GM23248 (cell line): Measurements from ENCODE around the gene TSPAN4. TPM values are rescaled to one million over a fixed set of nuclear protein-coding genes. Genes with fewer than 3 reads are reported as not detected.

Experiments used
- DNase-seq: peaks from one replicate; pipeline ENCODE4 v3.0.0-alpha.2; 2015
- H2AFZ ChIP-seq: fragments of 200-600 bp; sonication (generic); 2 replicates; pipeline ENCODE4 v1.6.1; 2016; ENCODE audit warnings: antibody characterized with exemption
- H3F3A ChIP-seq: fragments of 200-600 bp; sonication (generic); 2 replicates; pipeline ENCODE4 v1.6.1; 2016; ENCODE audit warnings: mild to moderate bottlenecking, antibody characterized with exemption, mixed run types; ENCODE audit not compliant: insufficient read depth
- H3K27ac ChIP-seq: fragments of 200-600 bp; sonication (generic); 2 replicates; pipeline ENCODE4 v1.5.1; 2016; ENCODE audit warnings: mild to moderate bottlenecking
- H3K27me3 ChIP-seq: fragments of 200-600 bp; sonication (generic); replicated peaks from 2 replicates; pipeline ENCODE4 v1.6.1; 2016; ENCODE audit warnings: mild to moderate bottlenecking; ENCODE audit not compliant: insufficient read depth
- H3K36me3 ChIP-seq: fragments of 200-600 bp; sonication (generic); 2 replicates; pipeline ENCODE4 v1.6.1; 2016; ENCODE audit warnings: low read depth, mild to moderate bottlenecking
- H3K4me1 ChIP-seq: fragments of 200-600 bp; sonication (generic); 2 replicates; pipeline ENCODE4 v1.6.1; 2016; ENCODE audit warnings: mild to moderate bottlenecking; ENCODE audit not compliant: insufficient read depth
- H3K4me2 ChIP-seq: fragments of 200-600 bp; sonication (generic); one replicate; pipeline ENCODE4 v1.6.1; 2016; ENCODE audit warnings: mild to moderate bottlenecking; ENCODE audit not compliant: unreplicated experiment
- H3K4me3 ChIP-seq: fragments of 200-600 bp; sonication (generic); 2 replicates; pipeline ENCODE4 v1.5.1; 2016; ENCODE audit warnings: mild to moderate bottlenecking
- H3K79me2 ChIP-seq: fragments of 200-600 bp; sonication (generic); 2 replicates; pipeline ENCODE4 v1.6.1; 2016; ENCODE audit warnings: mild to moderate bottlenecking; ENCODE audit not compliant: insufficient read depth
- H3K9ac ChIP-seq: fragments of 200-600 bp; sonication (generic); 2 replicates; pipeline ENCODE4 v1.6.1; 2016; ENCODE audit warnings: mild to moderate bottlenecking
- H3K9me2 ChIP-seq: fragments of 200-600 bp; sonication (generic); 2 replicates; pipeline ENCODE4 v1.6.1; 2016; ENCODE audit warnings: mixed run types, mild to moderate bottlenecking, moderate library complexity; ENCODE audit not compliant: insufficient read depth
- H3K9me3 ChIP-seq: fragments of 200-600 bp; sonication (generic); one replicate; pipeline ENCODE4 v1.6.1; 2017; ENCODE audit warnings: low read depth
- H4K20me1 ChIP-seq: fragments of 200-600 bp; sonication (generic); 2 replicates; pipeline ENCODE4 v1.6.0; 2016; ENCODE audit not compliant: insufficient read depth
- EZH2 ChIP-seq: fragments of 200-600 bp; sonication (generic); IDR thresholded peaks from 2 replicates; pipeline ENCODE4 v1.6.1; 2018; ENCODE audit warnings: antibody characterized with exemption, mild to moderate bottlenecking; ENCODE audit not compliant: insufficient read depth, poor library complexity, severe bottlenecking
- EZH2phosphoT487 ChIP-seq: fragments of 200-600 bp; sonication (generic); IDR thresholded peaks from 2 replicates; pipeline ENCODE4 v1.6.1; 2018; ENCODE audit warnings: antibody characterized with exemption, moderate library complexity, mild to moderate bottlenecking, low read depth; ENCODE audit not compliant: insufficient read depth
- WGBS, 2 experiments: methylation state at CpG; one replicate each; pipeline ENCODE4 v1.1.6; 2015 to 2017; ENCODE audit warnings: low lambda C conversion rate in 2 of 2, low coverage in 1 of 2; ENCODE audit errors: missing lambda C conversion rate in 2 of 2; 5-methylcytosine and 5-hydroxymethylcytosine counted together
- in situ Hi-C: fragments of 300-500 bp; cut with MboI; formaldehyde crosslinking; loops from 2 replicates; pipeline ENCODE4 v1.15.0; 2020
- polyA plus RNA-seq: library from polyadenylated mRNA; unstranded; fragments of >200 nt; fragmentation: Nextera tagmentation; extraction: Ambion mirVana; gene quantifications from 2 replicates; pipeline ENCODE4 v1.2.1, GENCODE V29; 2016
- total RNA-seq: library from RNA; depleted of rRNA; stranded (reverse); fragments of >200 nt; shearing (Covaris generic); gene quantifications from 2 replicates; pipeline ENCODE4 v1.2.3, GENCODE V29; 2014

TSPAN4 gene
- total and polyA plus RNA-seq, 2 experiments from 2014 or later: 343 to 393 TPM

DNA sequence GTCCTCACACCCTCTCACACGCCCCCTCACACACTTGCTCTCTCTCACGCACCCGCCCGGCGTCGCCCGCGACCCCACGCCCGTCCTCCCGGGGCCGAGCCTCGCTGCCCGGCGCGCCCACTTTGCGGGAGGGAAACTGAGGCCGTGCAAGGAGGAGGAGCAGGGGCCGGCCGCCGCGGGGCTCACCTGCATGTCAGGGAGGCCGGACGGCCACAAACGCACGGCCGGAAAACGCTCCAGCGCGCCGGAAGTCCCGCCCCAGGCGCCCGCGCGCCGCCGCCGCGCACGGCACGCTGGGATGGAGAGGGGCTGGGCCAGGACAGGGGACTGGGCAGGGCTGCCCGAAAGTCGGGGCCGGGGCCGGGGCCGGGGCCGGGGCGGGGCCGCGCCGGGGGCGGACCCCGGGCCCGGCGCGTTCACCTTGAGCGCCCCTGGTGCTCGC is 68.0 kb downstream of the TSPAN4 start, which contains the start of gene CHID1:
Gene CHID1, minus strand, starts transcription at position 222 of the 442 bp plus-strand sequence. CDS start 5,994 bp downstream, outside the sequence.
- H3K27me3 ChIP-seq: no peaks in the 10 kb centered on the region
- H3K9me3 ChIP-seq: no peaks in the 10 kb centered on the region
- H3K9me2 ChIP-seq: no peaks in the 10 kb centered on the region
- 1 to 2% methylated on average over 40 to 45 of the region's 59 CpGs for WGBS, 2 experiments
- 0 out of 2 replicates have a peak, but pooled peaks cover 6% of the 10 kb centered on the region for H3F3A ChIP-seq
- peaks cover 36% of the 10 kb centered on the region for H3K79me2 ChIP-seq
- TF ChIP-seq EZH2phosphoT487: no peak
- no peak for TF ChIP-seq EZH2
- DNase-seq: peak; percentile 90
- peak within 1 kb of the TSS; percentile 83 for H3K4me2 ChIP-seq
- H3K36me3 ChIP-seq: no peaks in the 10 kb centered on the region
- peak within 1 kb of the TSS; percentile 96 for H3K4me3 ChIP-seq
- no peaks in the 10 kb centered on the region for H4K20me1 ChIP-seq
- H3K4me1 ChIP-seq: 0 out of 2 replicates have a peak, but pooled peaks cover 3% of the 10 kb centered on the region
- peak within 1 kb of the TSS; percentile 93 for H2AFZ ChIP-seq
- peak within 1 kb of the TSS; percentile 94 for H3K9ac ChIP-seq
- in situ Hi-C loops: no loop called here
- H3K27ac ChIP-seq: peak within 1 kb of the TSS; percentile 81

DNA sequence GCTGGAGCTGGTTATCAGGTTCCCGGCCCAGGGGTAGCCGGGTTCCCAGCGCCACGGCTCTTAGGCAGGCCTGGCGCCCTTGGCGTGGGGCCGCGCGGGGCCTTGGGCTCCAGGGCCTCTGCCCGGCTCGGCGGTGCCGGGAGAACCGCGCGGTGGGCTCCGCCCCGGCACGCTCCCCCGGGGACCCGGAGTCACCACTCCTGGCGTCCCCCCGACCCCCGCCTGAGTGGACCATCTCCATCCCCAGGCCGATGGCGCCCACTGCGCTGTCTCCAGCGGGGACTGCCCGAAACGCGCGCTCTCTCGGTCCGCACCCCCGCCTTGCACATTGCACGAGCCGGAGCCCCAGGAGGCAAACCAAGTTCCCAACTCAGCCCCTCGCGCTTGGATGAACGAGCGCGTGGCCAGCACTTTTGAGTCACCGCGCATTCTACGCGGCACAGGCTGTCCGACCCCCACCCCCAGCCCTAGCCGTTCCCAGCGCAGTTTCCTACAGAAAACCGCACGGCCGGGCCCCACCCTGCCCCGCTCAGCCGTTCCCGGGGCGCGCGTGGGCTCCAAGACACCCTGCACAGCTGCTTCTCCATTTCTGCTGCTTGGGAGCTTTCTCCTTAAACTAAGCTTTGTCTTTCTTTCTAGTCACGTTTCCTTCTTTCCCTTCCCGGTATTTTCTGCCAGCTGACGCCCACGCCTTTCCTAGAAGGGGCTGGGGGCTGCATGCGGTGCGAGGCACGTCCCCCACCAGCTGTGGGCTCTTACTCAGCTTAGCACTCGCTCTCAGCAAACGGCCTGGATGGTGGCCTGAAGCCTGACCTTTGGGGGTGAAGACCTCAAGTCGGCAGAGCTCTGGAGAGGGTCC is 68.6 kb downstream of the TSPAN4 start:
- Histone ChIP-seq H4K20me1 (no peaks in the 10 kb centered on the region), H3K9ac (peak overlapping the region; percentile 94), H3K4me2 (peak overlapping the region; percentile 77), H3K4me1 (0 out of 2 replicates have a peak, but pooled peaks cover 3% of the 10 kb centered on the region), H3F3A (0 out of 2 replicates have a peak, but pooled peaks cover 6% of the 10 kb centered on the region), H3K9me3 (no peaks in the 10 kb centered on the region), H3K9me2 (no peaks in the 10 kb centered on the region), H2AFZ (peak overlapping the region; percentile 81), H3K27me3 (no peaks in the 10 kb centered on the region), H3K4me3 (peak overlapping the region; percentile 96), H3K36me3 (no peaks in the 10 kb centered on the region), H3K27ac (peak overlapping the region; percentile 81), H3K79me2 (peaks cover 32% of the 10 kb centered on the region)
- no peak for TF ChIP-seq EZH2
- no peak for TF ChIP-seq EZH2phosphoT487
- in situ Hi-C loops: no loop called here
- WGBS, 2 experiments: 4 to 6% methylated on average over 60 to 63 of the region's 68 CpGs
- DNase-seq: peak; percentile 92

DNA sequence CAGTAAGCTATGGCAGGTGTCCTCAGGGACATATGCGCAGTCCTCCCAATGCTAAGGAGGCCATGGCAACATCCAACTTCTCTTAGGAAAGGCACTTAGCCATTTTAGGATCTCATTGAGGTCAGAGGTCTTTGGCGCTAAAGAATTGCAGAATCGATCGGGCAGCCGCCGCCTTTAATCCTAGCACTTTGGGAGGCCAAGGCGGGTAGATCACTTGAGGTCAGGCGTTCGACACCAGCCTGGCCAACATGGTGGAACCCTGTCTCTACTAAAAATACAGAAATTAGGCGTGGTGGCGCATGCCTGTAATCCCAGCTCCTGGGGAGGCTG is 69.2 kb downstream of the TSPAN4 start:
- Histone ChIP-seq H4K20me1 (no peaks in the 10 kb centered on the region), H3K4me3 (peak overlapping the region; percentile 96), H3K9me2 (no peaks in the 10 kb centered on the region), H3K9me3 (no peaks in the 10 kb centered on the region), H3K27ac (peak overlapping the region; percentile 81), H3K4me2 (peak overlapping the region; percentile 77), H3K4me1 (0 out of 2 replicates have a peak, but pooled peaks cover 3% of the 10 kb centered on the region), H3K9ac (peak overlapping the region; percentile 94), H2AFZ (peak overlapping the region; percentile 81), H3K36me3 (no peaks in the 10 kb centered on the region), H3K79me2 (peaks cover 30% of the 10 kb centered on the region), H3K27me3 (no peaks in the 10 kb centered on the region), H3F3A (0 out of 2 replicates have a peak, but pooled peaks cover 6% of the 10 kb centered on the region)
- 95% methylated on average over 11 of the region's 11 CpGs for WGBS, 2 experiments
- in situ Hi-C loops: no loop called here
- no peak for TF ChIP-seq EZH2phosphoT487
- no peak for TF ChIP-seq EZH2
- no peak for DNase-seq

DNA sequence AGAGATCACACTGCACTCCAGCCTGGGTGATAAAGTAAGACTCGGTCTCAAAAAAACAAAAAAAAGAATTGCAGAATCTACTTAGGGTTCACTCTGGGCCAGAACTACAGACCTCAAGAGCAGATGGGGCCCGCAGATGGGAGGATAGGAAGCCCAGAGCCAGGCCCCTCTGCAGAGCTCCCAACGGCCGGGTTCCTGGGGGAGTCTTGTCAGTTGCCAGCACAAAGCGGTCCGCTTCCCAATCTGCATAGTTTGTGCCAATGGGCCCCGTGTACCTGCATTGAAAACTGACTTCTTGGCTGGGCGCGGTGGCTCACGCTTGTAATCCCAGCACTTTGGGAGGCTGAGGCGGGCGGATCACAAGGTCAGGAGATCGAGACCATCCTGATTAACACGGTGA is 69.6 kb downstream of the TSPAN4 start:
- peaks cover 30% of the 10 kb centered on the region for H3K79me2 ChIP-seq
- H3K4me3 ChIP-seq: no peak overlapping the region
- H3K27ac ChIP-seq: no peak overlapping the region
- no peaks in the 10 kb centered on the region for H3K36me3 ChIP-seq
- 0 out of 2 replicates have a peak, but pooled peaks cover 3% of the 10 kb centered on the region for H3K4me1 ChIP-seq
- TF ChIP-seq EZH2phosphoT487 (no peak), EZH2 (no peak)
- no peaks in the 10 kb centered on the region for H4K20me1 ChIP-seq
- H3K27me3 ChIP-seq: no peaks in the 10 kb centered on the region
- 88 to 94% methylated on average over 14 of the region's 14 CpGs for WGBS, 2 experiments
- no peaks in the 10 kb centered on the region for H3K9me3 ChIP-seq
- H2AFZ ChIP-seq: no peak overlapping the region
- H3K9ac ChIP-seq: no peak overlapping the region
- H3K9me2 ChIP-seq: no peaks in the 10 kb centered on the region
- no peak for DNase-seq
- no peak overlapping the region for H3K4me2 ChIP-seq
- 0 out of 2 replicates have a peak, but pooled peaks cover 6% of the 10 kb centered on the region for H3F3A ChIP-seq
- in situ Hi-C loops: no loop called here
